Neural progenitor cell (in vitro differentiated cells): ENCODE data around the gene RASAL3. TPM values are rescaled to one million over a fixed set of nuclear protein-coding genes. Genes with fewer than 3 reads are reported as not detected.

ENCODE experiments used
- DNase-seq: peaks from one replicate; pipeline ENCODE4 v3.0.0-alpha.2; 2016; ENCODE audit warnings: low spot score
- H2AFZ ChIP-seq: fragments of 200-600 bp; sonication (generic); replicated peaks from 2 replicates; pipeline ENCODE4 v1.6.1; 2016; ENCODE audit warnings: antibody characterized with exemption
- H3F3A ChIP-seq: fragments of 200-600 bp; sonication (generic); 2 replicates; pipeline ENCODE4 v1.6.1; 2016; ENCODE audit warnings: antibody characterized with exemption, low read depth
- H3K27ac ChIP-seq: fragments of 200-600 bp; sonication (generic); 2 replicates; pipeline ENCODE4 v1.5.1; 2016; ENCODE audit warnings: mild to moderate bottlenecking
- H3K27me3 ChIP-seq: fragments of 200-600 bp; sonication (generic); 2 replicates; pipeline ENCODE4 v1.6.1; 2016; ENCODE audit warnings: mild to moderate bottlenecking, moderate library complexity
- H3K36me3 ChIP-seq: fragments of 200-600 bp; sonication (generic); 2 replicates; pipeline ENCODE4 v1.5.1; 2016
- H3K4me1 ChIP-seq: fragments of 200-600 bp; sonication (generic); 2 replicates; pipeline ENCODE4 v1.6.1; 2016; ENCODE audit warnings: mixed run types
- H3K4me2 ChIP-seq: fragments of 200-600 bp; sonication (generic); 2 replicates; pipeline ENCODE4 v1.6.1; 2016
- H3K4me3 ChIP-seq: fragments of 200-600 bp; sonication (generic); 2 replicates; pipeline ENCODE4 v1.5.1; 2016
- H3K79me2 ChIP-seq: fragments of 200-600 bp; sonication (generic); 2 replicates; pipeline ENCODE4 v1.6.1; 2016; ENCODE audit warnings: low read depth
- H3K9ac ChIP-seq: fragments of 200-600 bp; sonication (generic); 2 replicates; pipeline ENCODE4 v1.6.1; 2016
- H3K9me3 ChIP-seq: fragments of 200-600 bp; sonication (generic); 2 replicates; pipeline ENCODE4 v1.5.1; 2016; ENCODE audit warnings: low read depth
- H4K20me1 ChIP-seq: fragments of 200-600 bp; sonication (generic); 2 replicates; pipeline ENCODE4 v1.6.1; 2016; ENCODE audit warnings: low read depth
- H3K27ac Mint-ChIP-seq: 3 replicates; pipeline ENCODE4 v1.8.0; 2021; ENCODE audit warnings: mixed read lengths
- H3K27me3 Mint-ChIP-seq: 2 replicates; pipeline ENCODE4 v1.8.0; 2022; ENCODE audit warnings: low read depth, mild to moderate bottlenecking, inconsistent platforms, moderate library complexity, mixed read lengths; ENCODE audit not compliant: insufficient read depth
- H3K36me3 Mint-ChIP-seq: 3 replicates; pipeline ENCODE4 v1.8.0; 2021; ENCODE audit warnings: mixed read lengths
- H3K4me1 Mint-ChIP-seq: 3 replicates; pipeline ENCODE4 v1.8.0; 2021; ENCODE audit warnings: mixed read lengths
- H3K4me3 Mint-ChIP-seq: 3 replicates; pipeline ENCODE4 v1.8.0; 2021; ENCODE audit warnings: mild to moderate bottlenecking, moderate library complexity, mixed read lengths
- H3K9me3 Mint-ChIP-seq: 3 replicates; pipeline ENCODE4 v1.8.0; 2020; ENCODE audit warnings: mixed read lengths
- CTCF ChIP-seq: fragments of 200-600 bp; sonication (generic); IDR thresholded peaks from 2 replicates; pipeline ENCODE4 v1.5.1; 2017; ENCODE audit warnings: antibody characterized with exemption, mild to moderate bottlenecking
- EZH2 ChIP-seq: fragments of 200-600 bp; sonication (generic); IDR thresholded peaks from 2 replicates; pipeline ENCODE4 v1.6.1; 2017; ENCODE audit warnings: antibody characterized with exemption, mild to moderate bottlenecking, moderate library complexity
- EZH2phosphoT487 ChIP-seq: fragments of 200-600 bp; sonication (generic); IDR thresholded peaks from 2 replicates; pipeline ENCODE4 v1.6.1; 2017; ENCODE audit warnings: antibody characterized with exemption
- total RNA-seq: library from RNA; depleted of rRNA; stranded (reverse); fragments of >200 nt; gene quantifications from 2 replicates; pipeline ENCODE4 v1.2.3, GENCODE V29; 2015; ENCODE audit warnings: low replicate concordance

RASAL3 gene
- total RNA-seq, 1 donor from 2014 or later, result not detected

GRCh38 chr19:15507068-15508034 lies 43.0 kb upstream of the RASAL3 start:
- H3K4me3 ChIP-seq, result no peak overlapping the region
- no peaks in the 10 kb centered on the region for H3K36me3 ChIP-seq
- Mint-ChIP-seq H3K36me3 (no peaks in the 10 kb centered on the region), H3K27ac (no peak overlapping the region), H3K4me1 (no peaks in the 10 kb centered on the region), H3K4me3 (no peak overlapping the region), H3K27me3 (peaks cover 16% of the 10 kb centered on the region), H3K9me3 (peaks cover 2% of the 10 kb centered on the region)
- TF ChIP-seq EZH2, result no peak
- TF ChIP-seq CTCF, result no peak
- H3F3A ChIP-seq, result no peaks in the 10 kb centered on the region
- H3K9ac ChIP-seq, result no peak overlapping the region
- no peaks in the 10 kb centered on the region for H3K4me1 ChIP-seq
- H4K20me1 ChIP-seq, result no peaks in the 10 kb centered on the region
- no peak for DNase-seq
- H3K9me3 ChIP-seq, result peaks cover 4% of the 10 kb centered on the region
- H3K27me3 ChIP-seq, result no peaks in the 10 kb centered on the region
- no peak overlapping the region for H2AFZ ChIP-seq
- no peaks in the 10 kb centered on the region for H3K79me2 ChIP-seq
- H3K27ac ChIP-seq, result no peak overlapping the region
- H3K4me2 ChIP-seq, result no peak overlapping the region

GRCh38 chr19:15506074-15506571 lies 41.8 kb upstream of the RASAL3 start:
- Histone ChIP-seq H3K9ac (no peak overlapping the region), H3K36me3 (no peaks in the 10 kb centered on the region), H2AFZ (no peak overlapping the region), H3K27ac (no peak overlapping the region), H3F3A (no peaks in the 10 kb centered on the region), H3K9me3 (peaks cover 4% of the 10 kb centered on the region), H4K20me1 (no peaks in the 10 kb centered on the region), H3K79me2 (no peaks in the 10 kb centered on the region), H3K4me3 (no peak overlapping the region), H3K27me3 (no peaks in the 10 kb centered on the region), H3K4me2 (no peak overlapping the region), H3K4me1 (no peaks in the 10 kb centered on the region)
- DNase-seq, result no peak
- no peaks in the 10 kb centered on the region for H3K4me1 Mint-ChIP-seq
- peaks cover 20% of the 10 kb centered on the region for H3K27me3 Mint-ChIP-seq
- TF ChIP-seq EZH2phosphoT487, result no peak
- TF ChIP-seq CTCF, result no peak
- TF ChIP-seq EZH2, result no peak
- no peak overlapping the region for H3K27ac Mint-ChIP-seq
- H3K36me3 Mint-ChIP-seq, result no peaks in the 10 kb centered on the region
- H3K4me3 Mint-ChIP-seq, result no peak overlapping the region
- peaks cover 2% of the 10 kb centered on the region for H3K9me3 Mint-ChIP-seq

- Histone ChIP-seq H3K9me3 (peaks cover 4% of the 10 kb centered on the region), H2AFZ (no peak overlapping the region), H3K27ac (no peak overlapping the region), H3K4me1 (no peaks in the 10 kb centered on the region), H3K9ac (no peak overlapping the region), H3K4me3 (no peak overlapping the region), H3K36me3 (no peaks in the 10 kb centered on the region), H3F3A (no peaks in the 10 kb centered on the region), H3K4me2 (no peak overlapping the region), H3K27me3 (no peaks in the 10 kb centered on the region), H3K79me2 (no peaks in the 10 kb centered on the region), H4K20me1 (no peaks in the 10 kb centered on the region)
- DNase-seq, result no peak
- H3K4me3 Mint-ChIP-seq, result no peak overlapping the region
- H3K9me3 Mint-ChIP-seq, result no peaks in the 10 kb centered on the region
- no peaks in the 10 kb centered on the region for H3K36me3 Mint-ChIP-seq
- H3K27ac Mint-ChIP-seq, result no peak overlapping the region
- H3K27me3 Mint-ChIP-seq, result peaks cover 9% of the 10 kb centered on the region
- H3K4me1 Mint-ChIP-seq, result no peaks in the 10 kb centered on the region
- TF ChIP-seq CTCF (no peak), EZH2phosphoT487 (no peak), EZH2 (no peak)
Measured at GRCh38 chr19:15502264-15502663, 37.9 kb upstream of the RASAL3 start.
